Stimulated activated CD4-positive, alpha-beta T cell treated with anti-CD3 and anti-CD28 coated beads, Interleukin-4, amount 100 ng/mL, for 1 hour (primary cell): ENCODE measurements around the gene HLA-DMA.
"Not testable (repeated sequence)": the region's sequence is repeated elsewhere in the genome, so short reads cannot be mapped to it uniquely, and the experiment has no call there.

ENCODE experiments used
- DNase-seq: peaks from one replicate; pipeline ENCODE4 v3.0.0-alpha.2; 2020

HLA-DMA gene

GRCh38 chr6:32950449-32950848 lies 2.4 kb downstream of the HLA-DMA start:
- DNase-seq, result no peak

DNA sequence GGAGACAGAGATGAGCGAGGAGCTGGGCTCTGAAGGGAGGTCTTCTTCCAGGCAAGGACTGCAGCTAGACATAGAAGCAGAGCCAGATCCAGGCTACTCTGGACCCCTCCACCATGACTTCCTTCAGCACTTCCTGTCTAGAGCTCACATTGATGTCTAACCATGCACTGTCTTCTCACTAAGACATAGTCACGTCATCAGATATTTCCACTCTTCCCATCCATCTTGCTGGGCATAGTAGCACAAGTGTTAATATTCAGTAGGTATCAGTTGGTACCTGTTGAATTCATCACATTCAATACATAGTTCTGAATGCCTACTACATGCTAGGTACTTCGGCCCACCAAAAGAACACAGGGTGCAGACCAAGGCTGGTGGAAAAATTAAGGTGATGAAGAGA lies 2.9 kb downstream of the HLA-DMA start:
- no peak for DNase-seq

DNA sequence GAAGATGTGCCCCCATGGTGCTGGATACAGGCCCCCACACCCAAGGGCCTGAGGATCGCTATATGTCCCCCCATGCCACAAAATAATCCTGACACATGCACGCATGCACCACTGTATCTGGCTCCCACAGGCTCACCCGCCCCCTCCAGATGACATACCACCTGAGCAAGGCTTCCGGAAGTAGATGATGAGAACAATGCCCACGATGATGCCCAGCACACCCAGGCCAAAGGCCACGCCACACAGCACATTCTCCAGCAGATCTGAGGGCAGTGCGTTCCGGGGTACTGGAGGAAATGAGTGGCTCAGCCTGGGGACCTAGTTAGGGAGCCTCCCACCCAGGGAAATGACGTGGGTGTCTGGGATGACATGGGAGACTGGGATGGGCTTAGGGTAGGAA lies 3.8 kb downstream of the HLA-DMA start:
- no peak for DNase-seq

- DNase-seq, result peak; percentile 18
These were observed 5.1 kb downstream of the HLA-DMA start for GRCh38 chr6:32947552-32948465.

GRCh38 chr6:32946893-32947292 lies 6.0 kb downstream of the HLA-DMA start:
- DNase-seq, result no peak

DNA sequence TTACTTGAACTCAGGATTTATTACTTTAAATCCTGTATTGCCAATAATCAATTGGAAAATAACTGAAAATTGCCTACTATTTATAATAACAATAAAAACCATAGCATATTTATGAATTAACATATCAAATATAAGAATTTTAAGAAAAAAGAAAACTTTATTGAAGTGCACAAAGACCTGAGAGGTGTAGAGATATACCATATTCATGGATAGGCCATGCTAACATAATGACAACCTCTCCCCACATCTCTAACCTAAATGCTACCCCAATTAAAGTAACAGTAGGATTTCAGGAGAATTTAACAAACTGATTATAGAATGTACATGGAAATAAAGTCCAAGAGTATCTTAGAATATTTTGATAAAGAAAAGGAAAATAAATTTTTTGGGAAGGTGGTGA lies 6.9 kb downstream of the HLA-DMA start:
- no peak for DNase-seq

DNA sequence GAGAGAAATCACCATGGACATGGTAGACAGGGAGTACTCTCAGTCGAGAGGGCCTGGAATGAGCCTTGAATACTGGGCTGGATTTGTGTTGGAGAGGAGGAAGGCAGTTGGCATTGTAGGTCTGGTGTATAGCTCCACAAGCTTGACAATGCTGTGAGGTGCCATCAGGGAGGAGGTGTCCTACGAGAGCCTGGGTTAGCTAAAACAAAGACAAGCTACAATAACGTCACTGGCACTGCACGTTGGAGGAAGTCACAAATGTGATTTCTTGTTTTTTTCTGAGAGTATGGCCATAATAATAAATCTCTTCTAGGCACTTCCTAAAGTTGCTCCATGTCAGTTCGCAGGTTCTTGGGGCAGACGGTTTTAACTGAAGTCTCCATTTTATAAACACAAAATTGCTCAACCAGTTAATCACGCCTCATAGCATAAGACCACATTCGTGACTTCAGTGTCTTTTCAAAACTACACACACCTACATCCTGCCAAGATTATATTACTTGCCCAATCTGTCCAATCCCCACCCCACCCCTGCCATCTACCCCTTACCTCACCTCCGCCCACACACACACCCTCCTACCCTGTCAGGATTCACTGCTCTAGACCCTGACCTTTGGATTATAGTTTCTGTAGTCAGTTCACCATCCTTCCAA lies 7.7 kb downstream of the HLA-DMA start:
- peak; percentile 13 for DNase-seq

DNA sequence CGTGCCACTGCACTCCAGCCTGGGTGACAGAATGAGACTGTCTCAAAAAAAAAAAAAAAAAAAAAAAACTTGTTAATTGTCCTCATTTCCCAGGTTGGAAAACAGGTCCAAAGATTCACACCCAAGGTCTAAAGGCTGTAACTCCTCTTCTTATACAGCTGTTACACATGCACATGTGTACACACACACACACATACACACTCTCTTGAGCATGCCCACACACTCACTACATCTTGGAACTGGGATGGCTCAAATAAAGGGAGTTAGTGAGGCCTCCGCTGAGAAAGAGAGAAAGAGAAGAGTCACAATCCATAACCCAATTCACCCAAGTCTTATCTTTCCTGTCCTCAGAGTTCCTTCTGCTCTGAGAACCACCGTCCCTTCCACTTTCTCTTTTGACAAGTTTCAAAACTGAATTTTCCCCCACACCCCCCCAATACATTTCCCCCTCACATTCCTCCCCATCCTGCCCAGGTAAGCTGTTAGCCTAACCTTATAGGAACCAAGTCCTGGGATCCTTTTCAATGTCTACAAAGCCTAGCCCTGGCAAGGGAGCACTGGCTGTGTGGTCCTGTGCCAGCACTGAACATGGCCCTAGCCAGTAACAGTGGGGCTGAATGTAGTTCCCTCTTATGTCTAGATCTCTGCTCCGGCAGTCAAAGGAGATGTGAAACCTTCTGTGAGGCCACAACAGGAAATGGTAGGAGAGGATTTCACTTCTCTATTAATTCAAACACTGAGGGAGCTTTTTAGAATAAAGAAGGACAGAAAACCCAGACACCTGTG lies 8.8 kb downstream of the HLA-DMA start:
- DNase-seq, result peak; percentile 12

- DNase-seq, result not testable (repeated sequence)
These were observed 10.3 kb downstream of the HLA-DMA start for GRCh38 chr6:32942555-32943123.

GRCh38 chr6:32941214-32941768 lies 11.6 kb downstream of the HLA-DMA start:
- peak; percentile 13 for DNase-seq

DNA sequence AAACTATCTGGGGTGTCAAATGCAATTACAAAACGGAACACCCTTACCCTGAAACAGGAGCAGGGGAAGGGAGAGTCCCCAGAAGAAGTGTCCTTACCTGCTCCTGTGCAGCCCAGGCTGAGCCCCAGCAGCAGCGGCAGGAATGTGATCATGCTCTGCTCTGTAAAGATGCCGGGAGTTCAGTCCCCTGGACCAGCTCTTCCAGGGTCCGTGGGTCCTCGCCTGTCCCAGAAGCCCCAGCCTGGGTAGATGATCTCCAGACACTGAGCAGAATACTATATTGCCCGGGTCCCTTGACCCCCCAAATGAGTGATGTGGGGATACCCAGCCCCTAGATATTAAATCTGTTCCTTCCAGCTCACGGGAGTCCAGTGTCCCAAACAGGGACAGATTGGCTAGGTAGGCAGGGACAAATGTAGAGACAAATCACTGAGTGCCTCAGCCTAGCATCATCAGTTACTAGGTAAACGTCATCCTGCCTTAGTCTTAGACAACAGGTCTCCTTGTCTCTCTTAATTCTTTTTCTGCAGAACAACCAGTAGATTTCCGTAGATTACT lies 12.2 kb downstream of the HLA-DMA start, which contains the start of gene HLA-DMB:
TSS of gene HLA-DMB (minus strand) at position 373 of the 558 bp plus-strand sequence. CDS start at position 152, 221 bp downstream.
- DNase-seq, result no peak

- no peak for DNase-seq
These were observed 14.4 kb downstream of the HLA-DMA start for GRCh38 chr6:32938494-32938893.

- DNase-seq, result no peak
These were observed 15.7 kb downstream of the HLA-DMA start for GRCh38 chr6:32937230-32937633.

DNA sequence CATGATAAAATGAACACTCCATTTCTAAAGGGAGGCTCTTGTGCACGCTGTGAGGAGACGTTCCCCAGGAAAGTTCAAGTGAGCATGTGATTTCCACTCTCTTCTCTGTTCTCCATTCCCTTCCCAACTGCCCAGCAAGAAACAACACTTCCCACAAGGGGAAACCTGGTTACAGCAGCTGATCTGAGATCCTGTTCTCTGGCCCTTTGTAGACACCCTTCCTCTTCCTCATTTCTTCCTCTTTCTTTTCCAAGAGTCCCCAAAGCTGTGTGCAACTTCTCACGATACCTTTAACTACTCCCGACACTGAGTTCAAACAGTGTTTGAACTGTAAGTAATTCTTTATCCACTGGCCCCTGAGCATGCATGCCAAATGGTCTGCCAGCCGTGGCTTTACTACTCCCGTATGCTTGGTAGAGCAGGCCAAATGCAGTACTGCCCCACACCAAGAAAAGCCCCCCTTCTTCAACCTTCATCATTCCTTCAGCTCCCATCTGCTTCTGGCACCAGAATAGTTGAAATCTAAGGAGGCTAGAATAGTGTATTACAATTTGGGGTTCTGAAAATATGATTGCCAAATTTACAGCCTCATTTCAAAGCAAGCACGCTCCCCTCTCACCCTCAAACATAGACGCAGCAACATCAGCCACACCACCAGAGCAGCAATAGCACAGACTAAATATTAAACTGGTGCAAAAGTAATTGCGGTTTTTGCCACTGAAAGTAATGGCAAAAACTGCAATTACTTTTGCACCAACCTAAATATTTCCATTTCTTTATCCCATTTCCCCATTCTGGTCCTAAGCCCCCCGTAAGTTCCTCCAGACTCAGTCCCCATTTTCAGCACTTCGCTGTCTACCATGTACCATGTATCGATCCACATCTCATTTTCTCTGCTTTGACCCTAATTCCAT lies 16.4 kb downstream of the HLA-DMA start:
- DNase-seq, result no peak

- no peak for DNase-seq
These were observed 17.2 kb downstream of the HLA-DMA start for GRCh38 chr6:32935551-32936238.

DNA sequence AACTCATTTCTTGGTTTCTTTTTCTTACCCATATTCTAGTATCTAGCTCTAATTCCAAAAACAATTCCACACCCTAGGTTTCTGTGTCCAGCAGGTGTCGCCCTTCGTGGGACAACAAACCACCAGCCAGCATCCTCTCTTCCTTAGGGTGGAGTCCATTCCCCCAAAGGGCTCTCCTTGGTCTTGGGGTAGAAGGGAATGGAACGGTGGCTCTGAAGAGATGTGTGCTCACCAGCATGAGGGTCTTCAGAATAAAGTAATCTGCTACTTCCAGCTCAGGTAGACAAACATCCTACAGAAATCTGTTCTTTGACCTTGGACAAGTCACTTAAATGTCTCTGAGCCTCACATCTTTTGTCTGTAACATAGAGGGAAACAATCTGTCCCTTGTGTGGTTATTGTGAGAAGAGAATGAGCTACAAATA lies 19.2 kb downstream of the HLA-DMA start:
- peak; percentile 77 for DNase-seq

DNA sequence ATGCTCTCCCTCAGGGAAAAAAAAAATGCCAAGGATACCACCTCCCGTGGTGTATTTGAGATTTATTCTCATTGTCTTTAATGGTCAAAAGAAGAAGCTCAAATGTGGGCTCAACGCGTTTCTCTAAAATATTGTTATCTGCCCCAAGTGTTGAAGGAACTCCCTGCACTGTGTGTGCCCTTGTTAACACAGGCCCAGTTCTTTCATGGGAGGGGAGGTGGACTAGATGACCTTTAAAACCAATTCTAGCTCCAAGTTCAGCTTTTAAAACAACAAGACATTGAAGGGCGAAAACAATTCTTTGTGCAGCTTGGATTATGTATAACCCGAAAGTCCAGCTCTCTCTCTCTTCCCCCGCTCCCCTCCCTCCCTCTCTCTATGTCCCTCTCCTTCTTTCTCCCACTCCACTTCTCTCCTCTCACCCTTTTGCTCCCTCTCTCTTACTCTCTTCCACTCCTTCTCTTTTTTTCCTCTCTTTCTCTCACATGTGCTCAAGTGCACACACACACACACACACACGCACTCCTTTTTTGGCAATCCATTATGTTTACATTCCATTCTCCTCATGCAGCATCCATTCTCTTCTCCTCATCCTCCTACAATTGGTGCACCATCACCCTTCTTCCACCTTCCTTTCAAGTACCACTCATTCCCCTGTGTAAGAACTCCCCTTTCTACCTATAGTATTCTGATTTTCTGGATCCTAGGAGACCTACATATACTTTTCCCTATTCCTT lies 20.6 kb downstream of the HLA-DMA start:
- no peak for DNase-seq

DNA sequence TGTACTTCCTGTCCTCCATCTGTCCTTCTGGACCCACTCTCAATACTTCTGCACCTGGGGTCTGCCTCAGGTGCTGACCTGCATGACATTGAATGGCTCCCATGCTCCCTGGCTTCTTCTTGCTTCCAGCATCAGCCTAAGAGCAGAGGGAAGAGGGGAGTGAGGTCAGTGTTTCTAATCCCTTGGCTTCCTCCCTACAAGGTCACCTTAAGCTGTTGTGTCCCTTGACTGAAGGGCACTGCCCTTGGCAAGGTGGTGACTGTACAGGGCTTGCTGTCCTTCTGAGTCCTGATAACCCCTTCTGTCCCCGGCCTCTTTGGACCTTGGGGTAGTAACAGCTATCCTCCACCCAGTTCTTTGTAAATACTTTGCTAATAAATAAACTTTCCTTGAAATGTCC lies 21.7 kb downstream of the HLA-DMA start:
- DNase-seq, result no peak

DNA sequence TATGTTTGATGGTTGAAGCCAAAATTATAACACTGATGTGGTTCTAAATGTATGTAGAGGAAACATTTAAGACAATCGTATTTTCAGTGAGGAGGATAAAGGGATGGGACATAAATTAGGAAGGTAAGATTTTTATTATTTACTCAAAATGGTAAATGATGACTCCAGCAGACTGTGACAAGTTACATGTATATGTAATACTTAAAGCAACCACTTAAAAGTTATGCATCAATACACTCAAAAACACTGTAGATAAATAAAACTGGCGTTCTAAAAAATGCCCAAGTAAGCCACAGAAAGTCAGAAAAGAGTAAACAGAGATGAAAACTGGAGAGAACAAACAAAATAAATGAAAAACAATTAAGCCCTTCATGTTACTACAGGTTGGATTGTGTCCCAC lies 30.8 kb downstream of the HLA-DMA start:
- DNase-seq, result no peak

DNA sequence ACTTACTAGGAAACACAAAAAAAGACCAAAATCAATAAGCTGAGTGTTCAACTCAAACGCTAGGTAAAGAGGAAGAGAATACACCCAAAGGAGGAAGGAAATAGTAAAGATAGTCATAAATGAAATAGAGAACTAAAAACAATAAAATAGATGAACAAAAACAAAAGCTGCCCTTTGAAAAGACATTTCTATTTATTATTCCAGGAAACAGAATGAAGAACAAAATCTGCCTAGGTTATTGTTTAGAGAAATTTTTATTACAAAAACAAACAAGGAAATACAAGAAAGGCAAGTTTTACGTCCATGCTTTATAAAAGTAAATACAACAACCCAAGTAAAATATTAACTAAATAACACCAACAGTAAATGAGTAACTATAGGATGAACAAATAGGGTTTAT lies 32.2 kb downstream of the HLA-DMA start:
- no peak for DNase-seq
